Umbilical cord (tissue), 2 donors: ENCODE results near the gene GLG1. TPM values are rescaled to one million over a fixed set of nuclear protein-coding genes. Genes with fewer than 3 reads are reported as not detected.
"Not testable (repeated sequence)": the region's sequence is repeated elsewhere in the genome, so short reads cannot be mapped to it uniquely, and the experiment has no call there.

ENCODE experiments used
- DNase-seq: peaks from one replicate; pipeline ENCODE4 v3.0.0-alpha.2; 2015; ENCODE audit warnings: low spot score
- total RNA-seq: library from RNA; depleted of rRNA; stranded (reverse); fragments of >200 nt; gene quantifications from one replicate; pipeline ENCODE4 v1.2.3, GENCODE V29; 2014; ENCODE audit warnings: low replicate concordance; ENCODE audit not compliant: insufficient read depth

The GLG1 gene
- 103 TPM for total RNA-seq

DNA sequence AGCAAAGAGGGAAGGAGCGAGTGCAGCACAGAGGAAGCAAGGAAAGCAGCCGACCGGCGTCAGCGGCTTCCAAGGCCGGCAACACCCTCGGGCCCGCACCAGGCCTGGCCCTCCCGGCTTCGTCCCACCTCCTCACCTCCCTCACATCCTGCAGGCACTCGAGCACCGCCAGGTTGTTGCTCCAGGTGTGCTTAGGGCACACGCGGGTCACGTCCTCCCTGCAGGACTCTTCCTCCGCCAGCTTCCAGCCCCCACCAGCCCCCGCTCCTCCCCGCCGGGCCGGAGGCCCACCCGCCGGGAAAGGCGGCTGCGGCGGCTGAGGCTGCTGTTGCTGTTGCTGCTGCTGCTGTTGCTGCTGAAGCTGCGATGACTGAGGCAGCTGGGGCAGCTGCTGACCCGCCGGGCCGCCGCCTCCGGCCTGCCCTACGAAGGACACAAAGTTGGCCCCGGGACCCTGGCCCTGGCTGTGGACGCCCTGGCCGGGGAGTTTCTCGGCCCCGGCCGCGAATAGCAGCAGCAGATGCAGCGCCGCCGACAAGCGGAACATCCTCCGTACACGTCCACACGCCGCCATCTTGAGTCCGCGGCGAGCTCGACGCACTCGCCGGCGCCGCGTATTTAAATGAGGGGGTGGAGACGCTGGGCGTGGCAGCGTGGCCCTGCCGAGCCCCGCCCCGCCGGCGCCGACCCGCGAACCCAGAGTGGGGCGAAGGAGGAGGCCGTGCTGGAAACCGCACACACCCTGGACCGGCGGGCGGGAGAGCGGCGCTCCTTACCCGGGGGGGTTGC lies at the start of gene GLG1:
GLG1 (minus strand) TSS at position 594 of the 789 bp plus-strand sequence; CDS start at position 574, 20 bp downstream.
- DNase-seq = peak; percentile 96

GRCh38 chr16:74654536-74655050 lies 47.7 kb upstream of the GLG1 start:
- peak; percentile 82 for DNase-seq

DNA sequence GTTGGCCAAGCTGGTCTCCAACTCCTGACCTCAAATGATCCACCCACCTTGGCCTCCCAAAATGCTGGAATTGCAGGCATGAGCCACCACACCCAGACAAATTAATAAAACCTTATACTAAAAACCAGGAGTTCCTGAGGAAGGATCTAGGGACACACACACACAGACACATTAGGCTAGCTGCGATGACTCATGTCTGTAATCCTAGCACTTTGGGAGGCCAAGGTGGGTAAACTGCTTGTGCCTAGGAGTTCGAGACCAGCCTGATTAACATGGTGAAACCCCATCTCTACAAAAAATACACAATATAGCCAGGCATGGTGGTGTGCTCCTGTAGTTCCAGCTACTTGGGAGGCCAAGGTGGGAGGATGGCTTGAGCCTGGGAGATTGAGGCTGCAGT lies 46.0 kb upstream of the GLG1 start:
- DNase-seq = not testable (repeated sequence)

DNA sequence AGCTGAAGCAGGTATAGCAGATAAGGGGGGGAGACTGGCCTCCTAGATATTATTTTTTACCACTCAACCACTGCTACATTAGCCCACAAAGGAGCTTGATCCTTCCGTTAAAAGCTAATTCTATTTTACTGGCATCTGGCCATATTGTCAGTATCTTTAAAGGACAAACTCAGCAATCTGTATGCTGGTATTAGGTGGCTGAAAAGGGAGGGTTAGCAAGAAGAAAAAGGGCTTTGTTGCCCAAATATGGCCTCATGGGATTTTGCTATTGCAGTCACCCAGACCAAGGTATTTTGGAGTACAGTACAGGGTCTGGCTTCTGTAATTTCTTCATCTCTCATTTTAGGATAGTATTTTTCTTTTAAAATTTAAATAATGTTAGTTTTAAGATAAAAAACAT lies 45.3 kb upstream of the GLG1 start:
- DNase-seq = no peak

DNA sequence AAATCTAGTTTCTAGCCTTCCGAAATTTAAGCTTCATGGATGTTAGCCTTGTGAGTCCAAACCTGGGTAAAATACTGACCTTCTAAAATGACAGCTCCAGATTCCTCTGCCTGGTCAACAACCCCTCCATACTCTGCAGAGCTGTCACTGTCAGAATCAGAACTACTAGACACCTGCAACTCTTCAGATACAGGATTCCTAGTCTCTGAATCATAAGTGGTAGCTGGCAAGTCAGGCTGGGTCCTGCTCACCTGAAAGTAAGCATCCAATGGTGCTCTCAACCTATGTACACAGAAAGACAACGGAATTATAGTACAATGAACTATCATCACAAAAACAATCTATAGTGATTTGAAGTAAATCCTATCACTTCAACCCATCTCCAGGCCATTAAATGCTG lies 44.9 kb upstream of the GLG1 start:
- DNase-seq = no peak

DNA sequence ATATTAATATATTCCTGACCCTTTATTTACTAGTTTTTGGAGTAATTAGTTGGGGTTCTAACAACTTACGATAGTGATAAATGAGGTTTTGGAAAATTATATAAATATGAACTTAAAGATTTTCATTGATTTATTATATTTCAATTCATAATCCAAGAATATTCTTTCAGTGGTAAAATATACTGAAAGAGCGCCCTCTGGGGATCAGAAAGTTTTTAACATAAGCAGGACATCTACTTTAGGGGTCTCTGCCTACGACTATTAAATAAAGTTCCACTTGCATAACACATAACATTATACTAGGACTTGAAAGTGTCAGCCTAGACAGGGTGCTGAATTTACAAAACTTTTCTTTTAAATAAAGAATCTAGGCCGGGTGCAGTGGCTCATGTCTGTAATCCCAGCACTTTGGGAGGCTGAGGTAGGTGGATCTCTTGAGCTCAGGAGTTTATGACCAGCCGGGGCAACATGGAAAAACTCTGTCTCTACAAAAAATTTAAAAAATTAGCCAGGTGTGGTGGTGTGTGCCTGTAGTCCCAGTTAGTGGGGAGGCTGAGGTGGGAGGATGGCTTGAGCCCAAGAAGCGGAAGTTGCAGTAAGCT lies 44.2 kb upstream of the GLG1 start:
- DNase-seq = no peak

DNA sequence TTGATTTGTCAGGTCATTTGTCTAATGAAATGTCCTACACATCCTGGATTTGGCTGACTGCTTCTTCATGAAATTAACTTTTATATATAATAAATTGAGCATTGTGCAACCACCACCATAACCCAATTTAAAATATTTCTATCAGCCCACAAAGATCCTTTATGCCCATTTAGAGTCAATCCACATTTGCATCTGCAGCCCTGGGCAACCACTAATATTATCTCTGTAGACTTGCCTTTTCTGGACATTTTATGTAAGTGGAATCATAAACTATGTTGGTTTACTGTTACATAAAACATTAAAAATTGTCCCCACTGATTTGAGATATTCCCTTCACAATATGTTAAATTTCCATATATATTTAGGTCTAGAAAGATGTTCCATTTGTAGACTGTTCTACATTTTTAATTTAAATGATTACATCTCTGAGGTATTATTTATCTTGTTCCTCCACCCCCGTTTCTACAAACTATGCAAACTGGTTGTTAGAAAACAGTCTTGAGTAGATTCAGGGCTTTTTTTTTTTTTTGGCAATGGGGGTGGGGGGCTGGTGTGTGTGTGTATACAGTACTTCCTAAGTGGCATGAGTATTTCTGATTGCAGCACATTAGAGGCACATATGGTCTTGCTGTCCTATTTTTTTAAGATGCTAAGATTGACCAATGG lies 43.1 kb upstream of the GLG1 start:
- DNase-seq = no peak

DNA sequence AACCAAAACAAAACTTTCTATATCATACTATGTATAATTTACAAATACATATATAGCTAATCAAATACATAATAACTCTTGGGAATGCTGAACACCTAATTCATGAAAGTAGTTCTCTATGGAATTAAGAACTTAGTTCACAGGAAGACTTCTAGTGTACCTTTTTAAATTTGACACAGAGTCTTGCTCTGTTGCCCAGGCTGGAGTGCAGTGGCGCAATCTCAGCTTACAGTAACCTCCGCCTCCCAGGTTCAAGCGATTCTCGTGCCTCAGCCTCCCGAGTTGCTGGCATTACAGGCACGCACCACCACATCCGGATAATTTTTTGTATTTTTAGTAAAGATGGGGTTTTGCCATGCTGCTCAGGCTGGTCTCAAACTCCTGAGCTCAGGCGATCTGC lies 35.1 kb upstream of the GLG1 start:
- no peak for DNase-seq

GRCh38 chr16:74637742-74638453 lies 31.0 kb upstream of the GLG1 start:
- DNase-seq = no peak

DNA sequence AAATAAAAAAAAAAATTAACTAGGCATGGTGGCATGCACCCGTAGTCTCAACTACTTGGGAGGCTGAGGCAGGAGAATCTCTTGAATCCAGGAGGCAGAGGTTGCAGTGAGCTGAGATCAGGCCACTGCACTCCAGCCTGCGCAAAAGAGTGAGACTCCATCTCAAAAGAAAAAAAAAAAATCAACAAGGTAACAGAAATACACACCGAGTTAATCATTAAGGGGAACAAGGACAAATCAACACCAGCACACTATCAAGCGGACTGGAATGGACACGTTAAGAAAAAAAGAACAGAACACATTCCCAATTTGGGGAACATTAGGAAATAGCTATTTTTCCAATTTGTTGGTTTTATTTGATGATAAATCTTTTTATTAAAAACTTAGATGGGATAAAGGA lies 28.4 kb upstream of the GLG1 start:
- DNase-seq = no peak

DNA sequence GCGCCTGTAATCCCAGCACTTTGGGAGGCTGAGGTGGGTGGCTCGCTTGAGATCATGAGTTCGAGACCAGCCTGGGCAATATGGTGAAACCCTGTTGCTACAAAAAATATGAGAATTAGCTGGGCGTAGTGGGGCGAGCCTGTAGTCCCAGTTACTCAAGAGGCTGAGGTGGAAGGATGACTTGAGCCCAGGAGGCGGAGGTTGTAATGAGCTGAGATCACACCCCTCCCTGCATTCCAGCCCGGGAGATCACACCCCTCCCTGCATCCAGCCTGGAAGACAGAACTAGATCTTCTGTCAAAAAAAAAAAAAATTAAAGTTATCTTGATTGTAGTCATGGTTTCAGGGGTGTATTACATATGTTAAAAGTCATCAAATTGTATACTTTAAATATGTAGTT lies 26.8 kb upstream of the GLG1 start:
- DNase-seq = no peak

GRCh38 chr16:74627506-74628220 lies 20.7 kb upstream of the GLG1 start:
- DNase-seq = no peak

GRCh38 chr16:74626741-74627416 lies 20.0 kb upstream of the GLG1 start:
- DNase-seq = no peak

DNA sequence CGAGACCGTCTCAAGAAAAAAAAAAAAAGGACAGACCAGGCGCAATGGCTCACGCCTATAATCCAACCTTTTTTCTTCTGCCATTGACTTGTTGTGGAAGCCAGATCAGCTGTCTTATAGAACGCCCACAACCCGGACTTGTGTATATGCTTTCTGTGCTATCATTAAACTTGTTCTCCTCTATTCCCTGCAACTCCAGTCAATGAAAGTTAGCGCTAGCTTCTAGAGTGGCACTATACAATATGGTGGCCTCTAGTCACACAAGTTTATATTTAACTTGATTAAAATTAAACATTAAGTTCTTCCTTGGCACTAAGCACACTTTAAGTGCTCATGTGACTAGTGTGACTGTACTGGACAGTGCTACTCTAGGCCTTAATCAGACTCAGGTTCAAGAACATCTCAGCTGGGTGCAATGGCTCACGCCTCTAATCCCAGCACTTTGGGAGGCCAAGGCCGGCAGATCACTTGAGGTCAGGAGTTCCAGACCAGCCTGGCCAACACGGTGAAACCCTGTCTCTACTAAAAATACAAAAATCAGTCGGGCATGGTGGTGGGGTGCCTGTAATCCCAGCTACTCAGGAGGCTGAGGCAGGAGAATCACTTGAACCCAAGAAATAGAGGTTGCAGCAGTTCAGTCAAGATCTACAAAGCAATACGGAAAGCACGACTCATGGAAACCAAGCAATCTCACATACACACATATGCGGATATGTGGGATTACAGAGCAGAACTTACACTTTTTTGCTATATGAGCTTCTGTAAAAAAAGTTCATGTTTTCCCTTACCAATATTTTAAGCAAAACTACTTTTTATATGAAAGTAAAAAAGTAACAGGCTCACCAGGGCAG lies 18.8 kb upstream of the GLG1 start:
- no peak for DNase-seq

DNA sequence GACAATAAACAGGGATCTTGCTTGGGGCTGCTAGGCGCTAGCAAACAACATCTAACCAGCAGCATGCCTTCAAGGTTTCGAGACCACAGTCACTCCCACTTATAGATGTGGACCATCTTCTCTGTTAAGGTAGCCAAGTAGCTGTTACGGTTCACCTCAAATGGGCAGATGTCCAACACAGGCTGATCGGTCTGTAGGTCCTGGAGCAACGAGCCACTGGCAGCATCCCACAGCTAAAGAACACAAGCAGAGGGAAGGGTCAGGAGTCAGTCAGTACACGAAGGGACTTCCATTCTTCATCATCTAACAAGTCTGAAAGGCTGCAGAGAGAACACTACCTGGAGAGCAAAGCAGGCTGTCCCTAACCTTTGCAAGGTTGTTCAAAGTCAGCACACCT lies 16.9 kb upstream of the GLG1 start:
- DNase-seq = no peak

DNA sequence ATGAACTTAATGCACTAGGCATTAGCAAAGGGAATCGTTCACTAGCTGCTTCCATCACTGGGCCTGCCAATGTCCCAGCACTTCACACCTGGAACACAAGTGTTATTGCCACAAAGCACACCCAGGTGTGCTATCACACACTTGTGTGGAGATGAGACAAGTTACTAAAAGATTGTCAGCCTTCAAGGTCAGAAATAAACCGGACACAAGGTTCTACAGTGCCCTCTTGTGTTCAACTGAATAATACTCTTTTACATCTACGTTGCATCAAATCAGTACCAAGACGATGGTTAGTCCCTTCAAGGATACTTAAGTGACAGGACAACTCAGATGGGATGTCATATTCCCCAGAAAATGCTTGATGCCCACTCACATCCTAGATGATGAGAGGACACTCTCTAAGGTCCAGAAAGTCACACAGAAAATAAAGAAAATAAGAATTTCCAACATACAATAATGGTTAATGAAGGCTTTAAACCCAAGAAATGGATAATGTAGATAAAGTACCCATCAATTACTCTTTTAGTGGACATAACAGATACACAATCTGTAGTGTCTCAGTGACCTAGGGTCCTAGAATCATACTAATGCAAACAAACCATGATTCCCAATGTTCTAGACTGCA lies 16.4 kb upstream of the GLG1 start:
- DNase-seq = peak; percentile 48

- no peak for DNase-seq
Observed at GRCh38 chr16:74622005-74622404, 15.1 kb upstream of the GLG1 start.

DNA sequence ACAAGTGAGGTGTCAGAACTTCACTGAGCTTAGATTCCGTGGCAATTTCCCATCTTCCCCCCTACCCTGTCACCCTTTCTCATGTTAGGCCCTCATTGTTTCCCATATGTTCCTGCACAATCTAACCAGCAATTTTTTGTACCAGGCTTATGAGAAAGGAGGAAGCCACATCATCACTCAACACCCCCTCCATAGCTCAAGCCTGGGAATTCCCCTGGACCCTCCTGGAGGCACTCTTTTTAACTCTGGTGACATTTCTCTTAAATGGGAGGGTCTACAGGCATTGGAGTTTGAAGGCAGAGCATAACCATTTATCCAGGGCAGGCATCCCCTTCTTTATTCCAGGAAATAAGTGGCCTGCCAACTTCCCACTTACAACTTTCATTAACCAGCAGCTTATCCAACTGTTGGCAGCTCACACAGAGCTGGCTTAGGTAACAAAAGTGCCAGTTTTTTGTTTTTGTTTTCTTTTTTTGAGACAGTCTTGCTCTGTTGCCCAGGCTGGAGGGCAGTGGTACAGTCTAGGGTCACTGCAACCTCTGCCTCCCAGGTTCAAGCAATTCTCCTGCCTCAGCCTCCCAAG lies 10.4 kb upstream of the GLG1 start:
- DNase-seq = no peak

DNA sequence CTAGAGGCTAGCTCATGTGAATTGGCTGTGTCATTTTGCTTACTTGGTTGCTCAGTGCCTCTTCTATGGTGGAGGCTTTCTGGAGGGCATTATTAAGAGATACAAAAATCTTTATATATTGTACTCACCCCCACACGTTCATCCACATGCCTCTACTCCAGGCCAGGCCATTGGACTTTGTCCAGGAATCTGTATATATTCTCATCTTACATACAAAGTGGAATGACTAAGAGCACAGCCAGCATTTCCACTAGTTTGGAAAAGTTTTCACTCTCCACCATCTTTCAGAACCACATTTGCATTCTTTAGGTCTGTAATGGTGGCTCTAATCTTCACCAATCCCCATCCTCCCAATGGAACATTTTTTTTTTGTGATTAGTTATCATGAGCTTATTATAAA lies 4.8 kb upstream of the GLG1 start:
- DNase-seq = no peak
